K562 (cell line): ENCODE results near the gene SERPIND1. TPM values are rescaled to one million over a fixed set of nuclear protein-coding genes. Genes with fewer than 3 reads are reported as not detected.

Experiments used
- BCOR ChIP-seq: fragments of 450-650 bp; IDR thresholded peaks from 2 replicates; pipeline ENCODE4 v1.6.1; 2016
- CTCF ChIP-seq, 3 experiments: IDR thresholded peaks in 2 of 3; conservative IDR thresholded peaks in 1 of 3; 2 replicates each; pipeline ENCODE4 v1.5.1; 2011 to 2012; ENCODE audit warnings: low read length in 3 of 3, mild to moderate bottlenecking in 3 of 3, control low read depth in 2 of 3, improper control_type of control experiment in 1 of 3, inconsistent platforms in 1 of 3, low read depth in 1 of 3, mixed read lengths in 1 of 3, moderate library complexity in 1 of 3; ENCODE audit not compliant: insufficient read depth in 2 of 3
- DMBX1 ChIP-seq: fragments of 250-450 bp; sonication (Bioruptor Pico); IDR thresholded peaks from 2 replicates; pipeline ENCODE4 v1.8.0; 2022; ENCODE audit warnings: inconsistent platforms, mild to moderate bottlenecking, moderate library complexity, borderline replicate concordance
- GATAD2B ChIP-seq: fragments of 450-650 bp; IDR thresholded peaks from 2 replicates; pipeline ENCODE4 v1.6.1; 2017; ENCODE audit warnings: mild to moderate bottlenecking, borderline replicate concordance
- NRF1 ChIP-seq, 2 experiments: fragments of 450-650 bp; IDR thresholded peaks in 1 of 2; conservative IDR thresholded peaks in 1 of 2; 2 replicates each; pipeline ENCODE4 v1.6.1; 2014; ENCODE audit warnings: mild to moderate bottlenecking in 2 of 2
- PPARD ChIP-seq: fragments of 250-450 bp; sonication (Bioruptor Pico); IDR thresholded peaks from 2 replicates; pipeline ENCODE4 v1.8.0; 2022; ENCODE audit warnings: inconsistent platforms, mild to moderate bottlenecking, moderate library complexity
- PURB ChIP-seq: sonication (generic); formaldehyde crosslinking; IDR thresholded peaks from 2 replicates; pipeline ENCODE4 v1.9.0; 2021; ENCODE audit warnings: low read depth, mild to moderate bottlenecking, missing genetic modification reagents
- REST ChIP-seq, 2 experiments: fragments of 450-650 bp; formaldehyde crosslinking in 1 of 2; IDR thresholded peaks; 2 replicates each; pipeline versions ENCODE4 v1.4.0 to v1.6.1; 2014 to 2020; ENCODE audit warnings: mild to moderate bottlenecking in 2 of 2, borderline replicate concordance in 1 of 2, low read depth in 1 of 2
- SFPQ ChIP-seq: fragments of 200-400 bp; formaldehyde crosslinking; IDR thresholded peaks from 2 replicates; pipeline ENCODE4 v1.6.1; 2017; ENCODE audit warnings: mild to moderate bottlenecking, low read depth, low read length, moderate library complexity
- polyA plus RNA-seq, 8 experiments: library from polyadenylated mRNA; depleted of rRNA in 4 of 8; stranded (reverse) in 5 of 8; unstranded in 3 of 8; fragments of >200 nt; fragmentation: Nextera tagmentation in 2 of 8; fragmentation: Illumina TruSeq in 1 of 8; extraction: Ambion mirVana in 2 of 8; extraction: Trizol in 1 of 8; gene quantifications; 2 replicates each; pipeline versions ENCODE4 v1.2.1 to v1.2.3, GENCODE V29; 2011 to 2014; ENCODE audit warnings: inconsistent platforms in 1 of 8, missing spikeins in 1 of 8
- total RNA-seq, 7 experiments: library from RNA; depleted of rRNA in 6 of 7; stranded (reverse); fragments of >200 nt in 6 of 7; fragmentation: Illumina TruSeq in 2 of 7; extraction: Trizol in 2 of 7; gene quantifications; 2 replicates each; pipeline versions ENCODE4 v1.2.1 to v1.2.3, GENCODE V29; 2011 to 2021; ENCODE audit warnings: low replicate concordance in 1 of 7
- TF ChIP-seq, protein P1 (sequence below): sonication (generic); formaldehyde crosslinking; IDR thresholded peaks from 2 replicates; pipeline ENCODE4 v1.9.0; 2022; ENCODE audit warnings: mild to moderate bottlenecking, missing genetic modification reagents
- TF ChIP-seq, protein P2 (sequence below): conservative IDR thresholded peaks from 2 replicates; pipeline ENCODE4 v1.6.1; 2011; ENCODE audit warnings: low read depth, mild to moderate bottlenecking, low read length; ENCODE audit not compliant: control insufficient read depth

The SERPIND1 gene
- total and polyA plus RNA-seq, 9 of the 15 experiments (the other 6 are each of a cell fraction or from before 2014, with no cell fraction given): 0.04 to 0.11 (median 0.09) TPM; not detected in 6

DNA sequence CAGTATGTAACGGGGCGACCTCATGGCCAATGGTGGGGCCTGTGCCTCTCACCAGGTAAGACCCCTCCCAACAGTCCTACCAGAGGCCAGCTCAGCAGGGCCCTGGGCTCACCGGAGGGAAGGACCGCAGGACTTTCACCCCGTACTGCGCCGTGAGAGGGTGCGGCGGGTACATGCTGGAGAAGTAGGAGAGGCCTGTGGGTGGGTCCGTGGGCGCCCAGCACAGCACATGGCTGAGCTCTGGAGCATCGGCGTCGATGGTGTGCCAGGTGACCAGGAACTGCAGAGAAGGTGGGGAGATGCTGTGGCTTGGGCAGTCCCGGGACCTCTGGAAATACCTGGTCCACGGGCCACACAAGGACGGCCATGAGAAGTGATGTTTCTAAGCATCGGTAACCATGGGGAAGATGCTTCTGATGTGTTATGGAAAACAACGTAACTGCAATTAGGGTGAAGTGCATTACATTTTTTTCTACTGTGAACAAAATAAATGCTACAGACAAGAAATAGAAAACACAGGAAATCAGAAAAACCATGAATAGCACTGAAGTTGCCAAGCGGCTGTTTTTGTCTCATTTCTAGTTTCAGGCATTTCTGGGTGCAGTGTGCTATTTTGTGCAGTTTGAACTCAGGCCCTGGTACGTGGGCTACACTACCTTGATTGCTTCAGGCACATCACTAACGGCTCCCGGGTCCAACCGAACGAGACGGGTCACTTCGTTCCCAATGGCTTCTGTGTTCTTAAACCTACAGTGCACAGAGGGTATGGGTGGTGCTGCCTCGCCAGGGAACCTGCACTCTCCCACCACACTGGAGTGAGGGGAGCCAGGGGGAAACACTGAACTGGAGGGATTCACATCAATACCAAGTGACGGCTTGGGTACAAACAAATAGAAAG is 46.5 kb upstream of the SERPIND1 start (continued):
- TF ChIP-seq SFPQ (no peak), CTCF (IDR thresholded peaks at IDR 0.05 in 2 of 3, conservative IDR thresholded peaks at IDR 0.05 in 1 of 3; ENCODE audit: insufficient read depth in 2 of 3, low read depth in 1 of 3, low read length in 3 of 3) (no peak), PPARD (0 out of 2 replicates have a peak, but pooled peaks have one; percentile 15), REST (IDR thresholded peaks at IDR 0.05; ENCODE audit: borderline replicate concordance) (no peak), REST (CRISPR knock-in tag; IDR thresholded peaks at IDR 0.05; ENCODE audit: low read depth) (no peak), GATAD2B (no peak), DMBX1 (CRISPR knock-in tag) (no peak), NRF1 (conservative IDR thresholded peaks at IDR 0.05 in 1 of 2, IDR thresholded peaks at IDR 0.05 in 1 of 2) (no peak), BCOR (no peak), PURB (no peak)
- TF ChIP-seq, protein P1, sequence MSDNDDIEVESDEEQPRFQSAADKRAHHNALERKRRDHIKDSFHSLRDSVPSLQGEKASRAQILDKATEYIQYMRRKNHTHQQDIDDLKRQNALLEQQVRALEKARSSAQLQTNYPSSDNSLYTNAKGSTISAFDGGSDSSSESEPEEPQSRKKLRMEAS (CRISPR knock-in tag): no peak; the same call in 1 of the 2 replicates
- TF ChIP-seq, protein P2, sequence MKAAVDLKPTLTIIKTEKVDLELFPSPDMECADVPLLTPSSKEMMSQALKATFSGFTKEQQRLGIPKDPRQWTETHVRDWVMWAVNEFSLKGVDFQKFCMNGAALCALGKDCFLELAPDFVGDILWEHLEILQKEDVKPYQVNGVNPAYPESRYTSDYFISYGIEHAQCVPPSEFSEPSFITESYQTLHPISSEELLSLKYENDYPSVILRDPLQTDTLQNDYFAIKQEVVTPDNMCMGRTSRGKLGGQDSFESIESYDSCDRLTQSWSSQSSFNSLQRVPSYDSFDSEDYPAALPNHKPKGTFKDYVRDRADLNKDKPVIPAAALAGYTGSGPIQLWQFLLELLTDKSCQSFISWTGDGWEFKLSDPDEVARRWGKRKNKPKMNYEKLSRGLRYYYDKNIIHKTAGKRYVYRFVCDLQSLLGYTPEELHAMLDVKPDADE: peak; percentile 26; the same call in 1 of the 2 replicates
